Omental fat pad (tissue), 4 donors: ENCODE data around the gene WDCP. TPM values are rescaled to one million over a fixed set of nuclear protein-coding genes. Genes with fewer than 3 reads are reported as not detected.

Source experiments
- ATAC-seq: fragments of 150-250 bp; one replicate; pipeline ENCODE4 v1.9.1; 2016; ENCODE audit warnings: mild to moderate bottlenecking, moderate library complexity; ENCODE audit not compliant: low FRiP score
- DNase-seq: peaks from one replicate; pipeline ENCODE4 v3.0.0-alpha.2; 2019; ENCODE audit warnings: low spot score
- total RNA-seq, 4 donors: library from RNA; depleted of rRNA; stranded (reverse); fragments of >200 nt; gene quantifications; one replicate each; pipeline ENCODE4 v1.1.0, GENCODE V29; 2016
- TF ChIP-seq, protein P1 (sequence below), 3 donors: fragments of 450-650 bp; IDR thresholded peaks; one replicate each; pipeline ENCODE4 v1.5.1; 2016 to 2017; ENCODE audit warnings: antibody characterized with exemption in 3 of 3, mild to moderate bottlenecking in 3 of 3, moderate library complexity in 2 of 3

Gene WDCP
- total RNA-seq, 4 donors from 2014 or later, result 3.7 to 7.2 (median 4.1) TPM

DNA sequence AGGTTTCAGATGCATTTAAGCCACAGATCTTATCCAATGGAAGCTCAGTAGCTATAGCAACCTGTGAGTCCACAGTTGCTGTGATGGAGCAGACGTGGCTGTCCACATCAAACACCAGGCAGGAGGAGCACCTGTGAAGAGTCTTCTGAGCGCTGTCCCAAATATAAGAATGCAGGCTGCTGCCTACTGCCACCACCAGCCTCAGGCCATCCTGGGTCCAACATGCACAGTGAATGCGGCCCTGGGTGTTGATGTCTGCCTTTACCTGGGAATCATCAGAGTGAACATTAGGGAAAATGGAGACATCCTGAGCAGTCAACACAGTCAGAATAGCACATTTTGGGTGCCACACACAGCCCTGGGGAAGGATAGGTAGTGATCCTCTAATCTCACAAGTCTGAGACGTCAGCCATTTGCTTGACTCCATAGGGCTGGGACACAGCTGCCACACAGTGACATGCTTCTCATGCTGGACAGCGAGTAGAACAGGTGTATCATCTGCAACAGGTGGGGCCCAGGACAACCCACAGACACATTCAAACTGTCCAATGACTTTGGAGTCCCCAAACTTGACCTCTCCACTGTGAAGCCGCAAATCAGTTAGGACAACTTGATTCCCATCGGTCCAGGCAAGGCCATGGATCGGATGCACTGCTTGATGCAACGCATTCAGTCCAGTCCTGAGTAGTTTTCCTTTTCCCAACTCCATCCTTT lies 8.2 kb downstream of the WDCP start:
- DNase-seq (no peak), ATAC-seq (no peak)
- TF ChIP-seq, protein P1, sequence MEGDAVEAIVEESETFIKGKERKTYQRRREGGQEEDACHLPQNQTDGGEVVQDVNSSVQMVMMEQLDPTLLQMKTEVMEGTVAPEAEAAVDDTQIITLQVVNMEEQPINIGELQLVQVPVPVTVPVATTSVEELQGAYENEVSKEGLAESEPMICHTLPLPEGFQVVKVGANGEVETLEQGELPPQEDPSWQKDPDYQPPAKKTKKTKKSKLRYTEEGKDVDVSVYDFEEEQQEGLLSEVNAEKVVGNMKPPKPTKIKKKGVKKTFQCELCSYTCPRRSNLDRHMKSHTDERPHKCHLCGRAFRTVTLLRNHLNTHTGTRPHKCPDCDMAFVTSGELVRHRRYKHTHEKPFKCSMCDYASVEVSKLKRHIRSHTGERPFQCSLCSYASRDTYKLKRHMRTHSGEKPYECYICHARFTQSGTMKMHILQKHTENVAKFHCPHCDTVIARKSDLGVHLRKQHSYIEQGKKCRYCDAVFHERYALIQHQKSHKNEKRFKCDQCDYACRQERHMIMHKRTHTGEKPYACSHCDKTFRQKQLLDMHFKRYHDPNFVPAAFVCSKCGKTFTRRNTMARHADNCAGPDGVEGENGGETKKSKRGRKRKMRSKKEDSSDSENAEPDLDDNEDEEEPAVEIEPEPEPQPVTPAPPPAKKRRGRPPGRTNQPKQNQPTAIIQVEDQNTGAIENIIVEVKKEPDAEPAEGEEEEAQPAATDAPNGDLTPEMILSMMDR (IDR thresholded peaks at IDR 0.05), result no peak

DNA sequence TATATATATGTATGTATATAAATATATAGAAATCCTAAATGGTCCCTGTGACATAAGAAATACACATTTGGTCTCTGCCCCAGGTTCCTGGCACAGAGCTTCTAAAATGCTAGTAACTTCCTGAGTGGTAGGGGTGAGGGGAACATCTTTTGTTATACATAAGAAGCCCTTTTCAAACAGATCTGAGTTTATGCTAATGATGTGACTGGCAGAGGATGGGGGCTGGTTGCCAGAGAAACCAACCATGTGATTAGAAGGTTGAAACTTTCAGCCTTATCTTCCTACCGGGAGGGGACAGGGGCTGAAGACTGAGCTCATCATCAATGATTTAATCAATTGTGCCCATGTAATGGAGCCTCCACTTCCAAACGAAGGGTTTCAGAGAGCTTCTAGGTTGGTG lies 21.0 kb downstream of the WDCP start:
- no peak for DNase-seq
- no peak for ATAC-seq

DNA sequence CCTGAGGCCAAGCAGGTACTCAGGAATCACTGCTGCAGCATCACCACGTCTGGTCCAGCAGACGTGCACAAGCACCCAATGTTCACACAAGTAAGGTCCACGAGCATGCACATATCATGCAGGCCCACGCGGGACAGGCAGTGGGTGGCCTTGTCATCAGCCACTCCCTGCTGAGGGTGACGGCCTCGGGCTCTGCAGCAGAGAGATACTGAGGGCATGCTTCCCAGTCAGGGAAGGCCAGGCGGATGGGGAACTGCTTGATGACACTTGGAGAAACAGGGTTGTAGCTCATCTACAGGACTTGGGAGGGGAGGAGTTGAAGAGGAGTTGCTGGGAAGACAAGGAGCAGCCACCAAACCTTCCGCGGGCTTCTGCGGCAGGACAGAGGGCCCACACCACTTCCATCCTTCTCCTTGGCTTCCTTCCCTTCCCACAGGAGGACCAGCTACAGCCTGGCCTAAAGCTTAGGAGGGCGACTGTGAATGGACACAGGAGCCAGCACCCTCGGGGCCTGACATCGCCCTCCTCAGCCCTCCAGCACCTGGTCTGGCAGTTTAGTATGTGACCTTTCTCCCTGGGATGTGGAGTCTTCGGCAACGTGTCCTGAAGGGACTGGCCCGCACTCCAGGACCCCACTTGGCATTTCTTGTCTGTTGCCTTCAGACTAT lies 22.1 kb downstream of the WDCP start:
- TF ChIP-seq, protein P1 (IDR thresholded peaks at IDR 0.05), result no peak
- DNase-seq (no peak), ATAC-seq (no peak)

More for the DNA sequence above, 21.0 kb downstream of the WDCP start:
- TF ChIP-seq, protein P1 (IDR thresholded peaks at IDR 0.05), result no peak

DNA sequence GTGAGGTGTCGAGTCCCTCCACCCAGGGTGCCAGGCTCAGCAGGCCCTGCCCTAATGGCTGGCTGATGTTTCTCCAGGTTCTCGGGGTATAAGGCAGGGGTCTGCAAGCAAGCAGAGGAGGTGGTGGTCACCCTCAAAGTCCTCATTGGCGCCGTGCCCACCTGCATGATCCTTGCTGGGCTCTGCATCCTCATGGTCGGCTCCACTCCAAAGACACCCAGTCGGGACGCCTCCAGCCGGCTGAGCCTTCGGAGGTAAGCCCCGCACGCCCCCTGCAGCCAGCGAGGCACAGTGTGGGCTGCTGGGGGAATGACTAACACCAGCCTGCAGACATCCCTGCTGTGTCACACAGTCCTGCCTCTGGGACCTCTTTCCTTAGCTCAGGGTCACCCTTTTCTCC lies 23.2 kb downstream of the WDCP start:
- no peak for DNase-seq
- TF ChIP-seq, protein P1 (IDR thresholded peaks at IDR 0.05), result no peak
- no peak for ATAC-seq

DNA sequence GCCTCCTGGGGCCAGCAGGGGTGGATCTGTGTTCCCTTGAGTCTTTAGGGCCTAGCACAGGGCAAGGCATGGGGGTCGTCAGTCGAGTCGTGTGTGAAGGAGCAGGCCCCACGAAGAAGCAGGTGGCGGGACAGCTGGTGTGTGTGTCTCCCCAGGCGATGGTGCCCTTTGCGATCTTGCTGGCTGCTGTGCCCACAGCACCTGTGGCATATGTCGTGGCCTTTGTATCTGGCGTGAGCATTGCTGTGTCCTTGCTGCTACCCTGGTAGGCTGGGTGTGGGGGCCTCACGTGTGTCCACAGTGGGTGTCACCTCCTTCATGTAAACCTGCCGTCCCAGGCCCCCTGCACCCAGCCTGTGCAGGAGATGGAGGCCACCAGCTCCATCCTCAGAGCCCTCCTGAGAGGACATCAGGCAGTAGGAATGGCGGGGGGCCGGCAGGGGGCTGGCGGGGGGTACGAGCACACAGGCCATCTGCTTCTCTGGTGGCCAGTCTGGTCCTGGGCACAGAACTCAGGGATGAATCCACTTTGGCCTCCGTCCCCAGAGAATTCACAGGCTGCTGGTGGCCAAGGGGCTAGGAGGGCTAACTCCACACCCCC lies 24.1 kb downstream of the WDCP start:
- no peak for DNase-seq
- ATAC-seq, result no peak
- TF ChIP-seq, protein P1 (IDR thresholded peaks at IDR 0.05), result no peak

DNA sequence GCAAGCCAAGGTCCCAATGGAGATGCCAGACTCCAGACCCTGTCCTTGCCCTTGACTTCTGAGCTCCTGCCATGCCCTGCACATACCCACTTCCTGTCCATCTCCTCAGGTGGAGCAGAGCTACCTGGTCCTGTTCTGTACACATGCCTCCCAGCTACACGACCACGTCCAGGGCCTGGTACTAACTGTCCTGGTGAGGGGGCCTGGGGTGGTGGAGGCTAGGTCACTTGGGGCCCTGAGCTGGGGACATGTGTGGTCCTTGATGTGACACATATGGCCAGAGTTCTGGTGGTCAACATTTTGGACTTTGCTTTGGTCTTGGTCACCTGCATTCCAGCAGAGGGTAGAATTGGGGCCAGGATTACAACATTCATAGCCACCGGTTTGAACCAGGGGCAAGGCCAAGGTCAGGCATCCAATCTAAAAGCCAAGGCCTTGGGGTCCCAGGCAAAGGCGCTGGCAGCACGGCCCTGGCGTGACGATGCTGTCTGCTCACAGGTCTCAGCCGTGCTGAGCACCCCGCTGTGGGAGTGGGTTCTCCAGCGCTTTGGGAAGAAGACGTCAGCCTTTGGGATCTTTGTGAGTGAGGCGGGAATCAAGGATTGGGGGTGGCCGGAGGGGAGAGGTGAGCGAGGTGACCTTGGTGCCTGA lies 24.7 kb downstream of the WDCP start:
- TF ChIP-seq, protein P1 (IDR thresholded peaks at IDR 0.05), result no peak
- ATAC-seq, result no peak
- DNase-seq, result no peak
